Measurements from ENCODE around the gene APOL2. TPM values are rescaled to one million over a fixed set of nuclear protein-coding genes. Genes with fewer than 3 reads are reported as not detected.
A peak's percentile ranks its signal among the peaks of the same experiment; 100 is the strongest.

Gene APOL2
- total and polyA plus RNA-seq, 9 donors = 13.6 to 38.1 (median 28.2) TPM

GRCh38 chr22:36220451-36220921, 18.8 kb downstream of the APOL2 start:
- DNase-seq = peak in 2 of 5 donors; percentile 33 to 48
- TF ChIP-seq CTCF (IDR thresholded peaks at IDR 0.05) = no peak
- TF ChIP-seq EP300 (IDR thresholded peaks at IDR 0.05) = no peak
- no peak for TF ChIP-seq POLR2A (IDR thresholded peaks at IDR 0.05)
- 54 to 78% (median 66%) methylated on average over 9 of the region's 9 CpGs for WGBS, 3 donors

GRCh38 chr22:36218648-36219193, 20.6 kb downstream of the APOL2 start:
- no peaks in the 10 kb centered on the region for H3K9me3 ChIP-seq
- no peak for TF ChIP-seq CTCF (IDR thresholded peaks at IDR 0.05)
- TF ChIP-seq POLR2A (IDR thresholded peaks at IDR 0.05) = no peak
- no peak for TF ChIP-seq EP300 (IDR thresholded peaks at IDR 0.05)
- H3K36me3 ChIP-seq = no peaks in the 10 kb centered on the region
- no peak overlapping the region for H3K4me3 ChIP-seq
- H3K4me1 ChIP-seq (ENCODE audit: insufficient read depth) = peaks cover 1% of the 10 kb centered on the region
- intact Hi-C loops (cut with DNase I) = no loop called here
- H3K27ac ChIP-seq = no peak overlapping the region
- 84 to 89% (median 85%) methylated on average over 7 of the region's 7 CpGs for WGBS, 3 donors
- DNase-seq = no peak
- no peaks in the 10 kb centered on the region for H3K27me3 ChIP-seq

More at GRCh38 chr22:36220451-36220921, 18.8 kb downstream of the APOL2 start:
- no peaks in the 10 kb centered on the region for H3K27me3 ChIP-seq
- intact Hi-C loops (cut with DNase I) = loop anchor here in 1 of 4 donors (5.0 kb wide), 1 partner anchor 67 kb away; no protein-coding TSS in a partner anchor
- H3K9me3 ChIP-seq = no peaks in the 10 kb centered on the region
- H3K27ac ChIP-seq = no peak overlapping the region
- peaks cover 1% of the 10 kb centered on the region for H3K4me1 ChIP-seq (ENCODE audit: insufficient read depth)
- H3K36me3 ChIP-seq = no peaks in the 10 kb centered on the region
- H3K4me3 ChIP-seq = no peak overlapping the region

- no peak for DNase-seq
- no peak for TF ChIP-seq CTCF (IDR thresholded peaks at IDR 0.05)
- TF ChIP-seq EP300 (IDR thresholded peaks at IDR 0.05) = no peak
- TF ChIP-seq POLR2A (IDR thresholded peaks at IDR 0.05) = no peak
- H3K4me1 ChIP-seq (ENCODE audit: insufficient read depth) = peaks cover 1% of the 10 kb centered on the region
- no peaks in the 10 kb centered on the region for H3K27me3 ChIP-seq
- no peaks in the 10 kb centered on the region for H3K36me3 ChIP-seq
- 54 to 63% (median 60%) methylated on average over 2 of the region's 2 CpGs for WGBS, 3 donors
- no peak overlapping the region for H3K4me3 ChIP-seq
- H3K27ac ChIP-seq = no peak overlapping the region
- no peaks in the 10 kb centered on the region for H3K9me3 ChIP-seq
- intact Hi-C loops (cut with DNase I) = no loop called here
These were observed 23.3 kb downstream of the APOL2 start for GRCh38 chr22:36215981-36216380.

GRCh38 chr22:36213586-36213985, 25.7 kb downstream of the APOL2 start:
- Histone ChIP-seq H3K9me3 (no peaks in the 10 kb centered on the region), H3K4me1 (ENCODE audit: insufficient read depth) (peaks cover 1% of the 10 kb centered on the region), H3K27me3 (no peaks in the 10 kb centered on the region), H3K4me3 (no peak overlapping the region), H3K27ac (no peak overlapping the region), H3K36me3 (no peaks in the 10 kb centered on the region)
- no peak for DNase-seq
- intact Hi-C loops (cut with DNase I) = no loop called here
- TF ChIP-seq CTCF (IDR thresholded peaks at IDR 0.05) = no peak
- TF ChIP-seq POLR2A (IDR thresholded peaks at IDR 0.05) = no peak
- no peak for TF ChIP-seq EP300 (IDR thresholded peaks at IDR 0.05)
- WGBS, 3 donors = 93% methylated on average over 4 of the region's 4 CpGs

Data from ovary (tissue), 9 donors.